Activated CD8-positive, alpha-beta T cell treated with anti-CD3 and anti-CD28 coated beads for 36 hours (primary cell): Measurements from ENCODE around the gene GPA33. TPM values are rescaled to one million over a fixed set of nuclear protein-coding genes. Genes with fewer than 3 reads are reported as not detected.

ENCODE experiments used
- ATAC-seq: fragments of 200-7000 bp; cut with Tn5 transposase; one replicate; pipeline ENCODE4 v1.10.0; 2021; ENCODE audit warnings: mild to moderate bottlenecking, moderate library complexity
- CTCF ChIA-PET: fragments of 350-600 bp; sonication (Branson Sonifier 250); formaldehyde crosslinking; loops from one replicate; lab custom pipeline; 2021; ENCODE audit warnings: antibody characterized with exemption; lab: Charles Lee
- POLR2A ChIA-PET: fragments of 350-600 bp; sonication (Branson Sonifier 250); formaldehyde crosslinking; loops from one replicate; lab custom pipeline; 2021; ENCODE audit warnings: antibody characterized with exemption; lab: Charles Lee
- DNase-seq: peaks from one replicate; pipeline ENCODE4 v3.0.0-alpha.2; 2020
- H3K27ac Mint-ChIP-seq: one replicate; pipeline ENCODE4 v1.8.0; 2021; ENCODE audit warnings: mild to moderate bottlenecking, mixed read lengths
- H3K27me3 Mint-ChIP-seq: one replicate; pipeline ENCODE4 v1.8.0; 2021; ENCODE audit warnings: mixed read lengths
- H3K36me3 Mint-ChIP-seq: one replicate; pipeline ENCODE4 v1.8.0; 2021; ENCODE audit warnings: low read depth, mixed read lengths
- H3K4me1 Mint-ChIP-seq: one replicate; pipeline ENCODE4 v1.8.0; 2021; ENCODE audit warnings: low read depth, mixed read lengths
- H3K4me3 Mint-ChIP-seq: one replicate; pipeline ENCODE4 v1.8.0; 2021; ENCODE audit warnings: mild to moderate bottlenecking, moderate library complexity, mixed read lengths
- H3K9me3 Mint-ChIP-seq: one replicate; pipeline ENCODE4 v1.8.0; 2021; ENCODE audit warnings: mixed read lengths
- CTCF ChIP-seq: fragments of 200-600 bp; IDR thresholded peaks from one replicate; pipeline ENCODE4 v1.8.0; 2022; ENCODE audit warnings: antibody characterized with exemption, mild to moderate bottlenecking
- intact Hi-C: fragments of 100-400 bp; cut with micrococcal nuclease; formaldehyde crosslinking; loops from one replicate; pipeline ENCODE4 v1.10.0; 2022
- total RNA-seq, 2 experiments: library from RNA; stranded (reverse); gene quantifications; one replicate each; pipeline ENCODE4 v1.2.3, GENCODE V29; 2021

GPA33 gene
- total RNA-seq, 2 experiments from 2014 or later: 0.25 TPM; not detected in 1

- Mint-ChIP-seq H3K27me3 (no peaks in the 10 kb centered on the region), H3K27ac (no peak overlapping the region), H3K4me1 (no peaks in the 10 kb centered on the region), H3K9me3 (no peaks in the 10 kb centered on the region), H3K4me3 (peak overlapping the region; percentile 18), H3K36me3 (no peaks in the 10 kb centered on the region)
- ATAC-seq: peak; percentile 99
- ChIA-PET CTCF (interaction anchor here (0.6 to 18.6 kb wide), 44 partner anchors 9 to 491 kb away, joined by 3 to 863 read pairs (median 4); partner anchors contain the start of genes CREG1, POU2F1 and TADA1), POLR2A (no interaction called here)
- intact Hi-C loops: loop anchor here (5.0 to 10.0 kb wide), 4 partner anchors 61 to 488 kb away; partner anchors contain the start of genes CREG1 and POU2F1
- TF ChIP-seq CTCF: peak; percentile 99
- peak; percentile 83 for DNase-seq
These were observed 23.6 kb downstream of the GPA33 start for GRCh38 chr1:167066333-167067122.

- ATAC-seq (no peak), DNase-seq (no peak)
- Mint-ChIP-seq H3K27me3 (no peaks in the 10 kb centered on the region), H3K4me1 (no peaks in the 10 kb centered on the region), H3K36me3 (no peaks in the 10 kb centered on the region), H3K27ac (no peak overlapping the region), H3K9me3 (no peaks in the 10 kb centered on the region), H3K4me3 (no peak overlapping the region)
- intact Hi-C loops: loop anchor here (5.0 to 10.0 kb wide), 4 partner anchors 62 to 489 kb away; partner anchors contain the start of genes CREG1 and POU2F1
- POLR2A ChIA-PET: no interaction called here
- CTCF ChIA-PET: interaction anchor here (0.7 to 18.6 kb wide), 5 partner anchors 59 to 468 kb away, joined by 3 to 863 read pairs (median 4); partner anchors contain the start of genes POU2F1 and TADA1
- TF ChIP-seq CTCF: no peak
These were observed 24.7 kb downstream of the GPA33 start for GRCh38 chr1:167065471-167065870.

GRCh38 chr1:167064621-167065020 is 25.6 kb downstream of the GPA33 start:
- Mint-ChIP-seq H3K27ac (no peak overlapping the region), H3K27me3 (no peaks in the 10 kb centered on the region), H3K4me1 (no peaks in the 10 kb centered on the region), H3K36me3 (no peaks in the 10 kb centered on the region), H3K4me3 (no peak overlapping the region), H3K9me3 (no peaks in the 10 kb centered on the region)
- ChIA-PET POLR2A (interaction anchor here (1.1 kb wide), 1 partner anchor 156 kb away, joined by 4 read pairs; the partner anchor contains the start of gene POU2F1), CTCF (interaction anchor here (1.2 to 18.6 kb wide), 4 partner anchors 60 to 469 kb away, joined by 3 to 863 read pairs (median 62); partner anchors contain the start of gene POU2F1)
- intact Hi-C loops: loop anchor here (5.0 to 10.0 kb wide), 4 partner anchors 63 to 490 kb away; partner anchors contain the start of genes CREG1 and POU2F1
- DNase-seq: no peak
- no peak for ATAC-seq
- TF ChIP-seq CTCF: no peak

GRCh38 chr1:167061073-167061464 is 29.1 kb downstream of the GPA33 start:
- DNase-seq: no peak
- Mint-ChIP-seq H3K9me3 (no peaks in the 10 kb centered on the region), H3K27me3 (no peaks in the 10 kb centered on the region), H3K36me3 (no peaks in the 10 kb centered on the region), H3K4me1 (peaks cover 7% of the 10 kb centered on the region), H3K27ac (no peak overlapping the region), H3K4me3 (no peak overlapping the region)
- TF ChIP-seq CTCF: no peak
- no peak for ATAC-seq
- POLR2A ChIA-PET: interaction anchor here (1.1 to 1.2 kb wide), 2 partner anchors 158 to 185 kb away, joined by 3 read pairs; partner anchors contain the start of gene TADA1
- CTCF ChIA-PET: interaction anchor here (0.8 to 18.6 kb wide), 19 partner anchors 8 to 480 kb away, joined by 3 to 863 read pairs (median 7); partner anchors contain the start of genes POU2F1 and TADA1
- intact Hi-C loops: loop anchor here (10.0 kb wide), 2 partner anchors 344 to 494 kb away; partner anchors contain the start of gene CREG1
